B cell (primary cell): ENCODE data around the gene FAM120A. TPM values are rescaled to one million over a fixed set of nuclear protein-coding genes. Genes with fewer than 3 reads are reported as not detected.

ENCODE experiments used
- ATAC-seq: fragments of 200-7000 bp; cut with Tn5 transposase; one replicate; pipeline ENCODE4 v1.10.0; 2021; ENCODE audit warnings: low read depth, mild to moderate bottlenecking, moderate number of reproducible peaks, moderate library complexity
- CTCF ChIA-PET: fragments of 350-600 bp; sonication (Branson Sonifier 250); formaldehyde crosslinking; loops from one replicate; lab custom pipeline; 2021; ENCODE audit warnings: antibody characterized with exemption, inconsistent platforms; lab: Charles Lee
- POLR2A ChIA-PET: fragments of 350-600 bp; sonication (Branson Sonifier 250); formaldehyde crosslinking; loops from one replicate; lab custom pipeline; 2021; ENCODE audit warnings: antibody characterized with exemption; lab: Charles Lee
- DNase-seq: peaks from one replicate; pipeline ENCODE4 v3.0.0; 2013
- H2AFZ ChIP-seq: 2 replicates; pipeline ENCODE4 v1.6.1; 2012; ENCODE audit warnings: mild to moderate bottlenecking, low read depth, low read length; ENCODE audit not compliant: insufficient read depth, poor library complexity, severe bottlenecking
- H3K27ac ChIP-seq, 2 donors: 1 replicate in 1 of 2; 2 replicates in 1 of 2; pipeline ENCODE4 v1.5.1; 2012 to 2013; ENCODE audit warnings: low read length in 2 of 2, mild to moderate bottlenecking in 2 of 2, moderate library complexity in 1 of 2
- H3K27me3 ChIP-seq, 4 experiments: fragments of 200-600 bp in 1 of 4; sonication (generic) in 1 of 4; replicated peaks in 1 of 4; 1 replicate in 2 of 4; 2 replicates in 2 of 4; pipeline versions ENCODE4 v1.6.1 to v1.7.0; 2013 to 2016; ENCODE audit warnings: low read length in 3 of 4, mild to moderate bottlenecking in 2 of 4, mixed read lengths in 1 of 4, moderate library complexity in 1 of 4; ENCODE audit not compliant: insufficient read depth in 4 of 4, control insufficient read depth in 3 of 4; ENCODE audit errors: control extremely low read depth in 1 of 4
- H3K36me3 ChIP-seq, 2 experiments: replicated peaks in 1 of 2; 1 replicate in 1 of 2; 2 replicates in 1 of 2; pipeline versions ENCODE4 v1.6.1 to v1.7.1; 2013; ENCODE audit warnings: low read length in 1 of 2; ENCODE audit not compliant: insufficient read depth in 2 of 2, control insufficient read depth in 1 of 2; ENCODE audit errors: control extremely low read depth in 1 of 2, extremely low read depth in 1 of 2
- H3K4me1 ChIP-seq, 2 donors: fragments of 200-600 bp in 1 of 2; sonication (generic) in 1 of 2; 1 replicate in 1 of 2; 2 replicates in 1 of 2; pipeline versions ENCODE4 v1.5.1 to v1.6.1; 2013 to 2017; ENCODE audit warnings: low read length in 2 of 2; ENCODE audit not compliant: control insufficient read depth in 2 of 2, insufficient read depth in 2 of 2
- H3K4me2 ChIP-seq: replicated peaks from 2 replicates; pipeline ENCODE3; 2012; ENCODE audit warnings: mild to moderate bottlenecking, low read depth, low read length; ENCODE audit not compliant: poor library complexity, severe bottlenecking
- H3K4me3 ChIP-seq, 5 experiments: fragments of 200-600 bp in 1 of 5; sonication (generic) in 1 of 5; 1 replicate in 3 of 5; 2 replicates in 2 of 5; pipeline versions ENCODE4 v1.5.1 to v1.7.0; 2011 to 2016; ENCODE audit warnings: low read length in 4 of 5, mild to moderate bottlenecking in 4 of 5, low read depth in 2 of 5, control low read depth in 1 of 5, moderate library complexity in 1 of 5; ENCODE audit not compliant: insufficient read depth in 1 of 5; ENCODE audit errors: control extremely low read depth in 1 of 5, extremely low read depth in 1 of 5
- H3K79me2 ChIP-seq: fragments of 200-600 bp; sonication (generic); one replicate; pipeline ENCODE4 v1.6.0; 2016; ENCODE audit warnings: low read length; ENCODE audit not compliant: control insufficient read depth, insufficient read depth
- H3K9ac ChIP-seq: fragments of 200-600 bp; sonication (generic); 2 replicates; pipeline ENCODE4 v1.6.1; 2017; ENCODE audit warnings: mild to moderate bottlenecking, low read length, moderate library complexity
- H3K9me3 ChIP-seq, 3 donors: one replicate each; pipeline versions ENCODE4 v1.6.1 to v1.7.1; 2013; ENCODE audit warnings: low read length in 2 of 3; ENCODE audit not compliant: control insufficient read depth in 2 of 3, insufficient read depth in 1 of 3; ENCODE audit errors: control extremely low read depth in 1 of 3
- H4K20me1 ChIP-seq: 2 replicates; pipeline ENCODE4 v1.6.0; 2012; ENCODE audit warnings: mild to moderate bottlenecking, low read length; ENCODE audit not compliant: insufficient read depth, control insufficient read depth, poor library complexity, severe bottlenecking
- H3K27ac Mint-ChIP-seq: one replicate; pipeline ENCODE4 v1.8.0; 2021; ENCODE audit warnings: mixed read lengths
- H3K27me3 Mint-ChIP-seq: one replicate; pipeline ENCODE4 v1.8.0; 2021; ENCODE audit warnings: mixed read lengths
- H3K4me1 Mint-ChIP-seq: one replicate; pipeline ENCODE4 v1.8.0; 2021; ENCODE audit warnings: mixed read lengths
- H3K4me3 Mint-ChIP-seq: one replicate; pipeline ENCODE4 v1.8.0; 2021; ENCODE audit warnings: mixed read lengths
- H3K9me3 Mint-ChIP-seq: one replicate; pipeline ENCODE4 v1.8.0; 2022; ENCODE audit warnings: mixed read lengths; ENCODE audit not compliant: insufficient read depth
- EZH2 ChIP-seq: IDR thresholded peaks from 2 replicates; pipeline ENCODE4 v1.6.1; 2012; ENCODE audit warnings: borderline replicate concordance, low read depth, mild to moderate bottlenecking, moderate library complexity, low read length; ENCODE audit not compliant: insufficient read depth, poor library complexity, severe bottlenecking
- WGBS: methylation state at CpG from one replicate; pipeline ENCODE4 v1.1.5; 2013; ENCODE audit warnings: missing lambda C conversion rate; ENCODE audit not compliant: insufficient coverage; 5-methylcytosine and 5-hydroxymethylcytosine counted together
- intact Hi-C: fragments of 100-400 bp; cut with micrococcal nuclease; formaldehyde crosslinking; loops from one replicate; pipeline ENCODE4 v1.10.0; 2022
- polyA plus RNA-seq: library from polyadenylated mRNA; depleted of rRNA; stranded (reverse); fragments of >200 nt; gene quantifications from 2 replicates; pipeline ENCODE4 v1.2.3, GENCODE V29; 2012
- total RNA-seq, 2 donors: library from RNA; stranded (reverse); fragments of 120-200 nt in 1 of 2; gene quantifications; 1 replicate in 1 of 2; 2 replicates in 1 of 2; pipeline versions ENCODE4 v1.2.3 to v1.2.4, GENCODE V29; 2013 to 2022
- TF ChIP-seq, protein P1 (sequence below): fragments of 200-600 bp; IDR thresholded peaks from one replicate; pipeline ENCODE4 v1.8.0; 2022; ENCODE audit warnings: antibody characterized with exemption, mild to moderate bottlenecking

Gene FAM120A
- total and polyA plus RNA-seq, 2 donors (not counting 1 experiment from before 2014, with no cell fraction given) = 48.4 to 105 TPM

DNA sequence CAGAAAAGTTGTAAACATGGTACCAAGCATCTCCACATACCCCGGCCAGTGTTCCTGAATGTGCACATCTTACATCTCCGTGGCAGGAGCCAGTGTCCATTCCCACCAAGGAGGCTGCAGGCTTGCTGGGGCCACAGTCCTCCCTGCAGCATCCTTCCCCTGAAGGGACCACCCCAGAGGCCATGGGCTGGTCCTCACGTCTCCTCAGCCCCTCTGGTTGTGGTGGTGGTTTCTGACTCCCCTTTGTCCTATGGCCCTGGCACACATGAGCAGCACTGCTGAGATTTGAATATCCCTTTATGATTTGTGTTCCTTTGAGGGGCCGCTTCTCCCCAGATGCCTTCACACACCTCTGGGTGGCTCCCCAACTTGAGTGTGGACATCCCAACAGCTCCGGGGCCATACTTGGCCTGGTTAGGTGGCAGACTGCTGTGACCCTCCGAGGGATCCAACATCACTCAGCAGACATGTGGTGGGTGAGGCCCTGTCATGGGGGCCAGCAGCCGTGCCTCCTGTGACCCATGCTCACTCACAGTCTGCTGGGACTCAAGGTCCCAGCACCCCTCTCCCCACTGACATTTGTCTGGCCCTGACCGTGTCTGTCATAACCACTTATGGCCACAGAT is 139.2 kb downstream of the FAM120A start:
- Mint-ChIP-seq H3K4me3 (no peak overlapping the region), H3K4me1 (peaks cover 39% of the 10 kb centered on the region), H3K9me3 (no peaks in the 10 kb centered on the region), H3K27ac (no peak overlapping the region), H3K27me3 (no peaks in the 10 kb centered on the region)
- CTCF ChIA-PET = no interaction called here
- Histone ChIP-seq H3K4me2 (no peak overlapping the region), H3K4me3 (no peak overlapping the region), H2AFZ (no peak overlapping the region), H4K20me1 (peaks cover 45% of the 10 kb centered on the region), H3K27me3 (no peaks in the 10 kb centered on the region), H3K27ac (no peak overlapping the region), H3K79me2 (peaks cover 66% of the 10 kb centered on the region), H3K4me1 (peaks cover 0 to 7% of the 10 kb centered on the region in 2 donors), H3K9me3 (no peaks in the 10 kb centered on the region), H3K36me3 (no peaks in the 10 kb centered on the region), H3K9ac (no peak overlapping the region)
- intact Hi-C loops = no loop called here
- ATAC-seq = no peak
- no peak for DNase-seq
- TF ChIP-seq EZH2 = no peak
- TF ChIP-seq, protein P1, sequence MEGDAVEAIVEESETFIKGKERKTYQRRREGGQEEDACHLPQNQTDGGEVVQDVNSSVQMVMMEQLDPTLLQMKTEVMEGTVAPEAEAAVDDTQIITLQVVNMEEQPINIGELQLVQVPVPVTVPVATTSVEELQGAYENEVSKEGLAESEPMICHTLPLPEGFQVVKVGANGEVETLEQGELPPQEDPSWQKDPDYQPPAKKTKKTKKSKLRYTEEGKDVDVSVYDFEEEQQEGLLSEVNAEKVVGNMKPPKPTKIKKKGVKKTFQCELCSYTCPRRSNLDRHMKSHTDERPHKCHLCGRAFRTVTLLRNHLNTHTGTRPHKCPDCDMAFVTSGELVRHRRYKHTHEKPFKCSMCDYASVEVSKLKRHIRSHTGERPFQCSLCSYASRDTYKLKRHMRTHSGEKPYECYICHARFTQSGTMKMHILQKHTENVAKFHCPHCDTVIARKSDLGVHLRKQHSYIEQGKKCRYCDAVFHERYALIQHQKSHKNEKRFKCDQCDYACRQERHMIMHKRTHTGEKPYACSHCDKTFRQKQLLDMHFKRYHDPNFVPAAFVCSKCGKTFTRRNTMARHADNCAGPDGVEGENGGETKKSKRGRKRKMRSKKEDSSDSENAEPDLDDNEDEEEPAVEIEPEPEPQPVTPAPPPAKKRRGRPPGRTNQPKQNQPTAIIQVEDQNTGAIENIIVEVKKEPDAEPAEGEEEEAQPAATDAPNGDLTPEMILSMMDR = no peak
- POLR2A ChIA-PET = no interaction called here
- WGBS = 98% methylated on average over 5 of the region's 8 CpGs

DNA sequence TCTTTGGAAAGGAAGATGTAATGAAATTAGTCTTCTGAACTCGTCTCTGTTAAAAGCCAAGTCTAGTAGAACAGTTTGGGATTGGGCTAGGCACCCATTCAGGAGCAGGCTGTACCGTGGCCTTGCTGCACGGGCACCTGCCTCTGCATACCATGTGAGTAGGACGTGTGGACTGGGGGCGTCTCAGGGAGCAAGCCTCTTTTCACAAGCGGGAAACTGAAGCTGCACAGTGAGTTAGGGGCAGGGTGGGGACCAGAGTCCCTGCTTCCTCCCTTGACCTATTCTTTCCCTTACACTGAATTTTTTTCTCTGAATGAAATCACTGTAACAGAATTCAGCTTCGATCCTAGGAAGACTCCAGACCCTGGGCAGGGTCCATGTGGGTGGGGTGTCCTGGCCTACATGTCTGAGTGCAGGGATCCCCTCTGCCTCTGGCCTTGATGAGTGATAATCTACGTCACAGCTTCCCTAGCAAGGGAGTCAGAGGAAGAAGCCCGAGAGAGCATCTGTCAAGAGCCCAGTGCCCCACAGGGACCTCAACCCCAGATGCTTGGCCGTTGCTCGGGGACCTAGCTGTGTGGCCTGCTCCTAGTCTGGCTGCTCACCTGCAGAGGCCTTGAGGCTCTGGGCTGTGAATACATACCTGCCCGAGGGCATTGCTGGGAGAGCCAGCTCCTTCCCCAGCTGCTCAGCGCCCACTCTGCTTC is 140.0 kb downstream of the FAM120A start:
- DNase-seq = no peak
- ChIA-PET POLR2A (no interaction called here), CTCF (interaction anchor here (1.5 kb wide), 1 partner anchor 25 kb away, joined by 3 read pairs; no protein-coding TSS in a partner anchor)
- Mint-ChIP-seq H3K4me3 (no peak overlapping the region), H3K27me3 (no peaks in the 10 kb centered on the region), H3K9me3 (no peaks in the 10 kb centered on the region), H3K4me1 (peaks cover 46% of the 10 kb centered on the region), H3K27ac (no peak overlapping the region)
- TF ChIP-seq, protein P1 = no peak
- TF ChIP-seq EZH2 = no peak
- 69% methylated on average over 12 of the region's 13 CpGs for WGBS
- Histone ChIP-seq H3K4me1 (peaks cover 0 to 7% of the 10 kb centered on the region in 2 donors), H3K9ac (no peak overlapping the region), H3K9me3 (no peaks in the 10 kb centered on the region), H2AFZ (no peak overlapping the region), H3K27me3 (no peaks in the 10 kb centered on the region), H4K20me1 (peaks cover 40% of the 10 kb centered on the region), H3K4me3 (no peak overlapping the region), H3K27ac (no peak overlapping the region), H3K4me2 (no peak overlapping the region), H3K79me2 (peaks cover 62% of the 10 kb centered on the region), H3K36me3 (no peaks in the 10 kb centered on the region)
- intact Hi-C loops = no loop called here
- ATAC-seq = no peak
